ENCODE results near the gene ACSM2B.
A peak's percentile ranks its signal among the peaks of the same experiment; 100 is the strongest.
"Not testable (repeated sequence)": the region's sequence is repeated elsewhere in the genome, so short reads cannot be mapped to it uniquely, and the experiment has no call there.

The ACSM2B gene, protein sequence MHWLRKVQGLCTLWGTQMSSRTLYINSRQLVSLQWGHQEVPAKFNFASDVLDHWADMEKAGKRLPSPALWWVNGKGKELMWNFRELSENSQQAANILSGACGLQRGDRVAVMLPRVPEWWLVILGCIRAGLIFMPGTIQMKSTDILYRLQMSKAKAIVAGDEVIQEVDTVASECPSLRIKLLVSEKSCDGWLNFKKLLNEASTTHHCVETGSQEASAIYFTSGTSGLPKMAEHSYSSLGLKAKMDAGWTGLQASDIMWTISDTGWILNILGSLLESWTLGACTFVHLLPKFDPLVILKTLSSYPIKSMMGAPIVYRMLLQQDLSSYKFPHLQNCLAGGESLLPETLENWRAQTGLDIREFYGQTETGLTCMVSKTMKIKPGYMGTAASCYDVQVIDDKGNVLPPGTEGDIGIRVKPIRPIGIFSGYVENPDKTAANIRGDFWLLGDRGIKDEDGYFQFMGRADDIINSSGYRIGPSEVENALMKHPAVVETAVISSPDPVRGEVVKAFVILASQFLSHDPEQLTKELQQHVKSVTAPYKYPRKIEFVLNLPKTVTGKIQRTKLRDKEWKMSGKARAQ

GRCh38 chr16:20576145-20576544, at the start of gene ACSM2B:
ACSM2B (minus strand) TSS chr16:20576367; CDS start chr16:20564845, 11,522 bp downstream.
- not testable (repeated sequence) for DNase-seq

DNA sequence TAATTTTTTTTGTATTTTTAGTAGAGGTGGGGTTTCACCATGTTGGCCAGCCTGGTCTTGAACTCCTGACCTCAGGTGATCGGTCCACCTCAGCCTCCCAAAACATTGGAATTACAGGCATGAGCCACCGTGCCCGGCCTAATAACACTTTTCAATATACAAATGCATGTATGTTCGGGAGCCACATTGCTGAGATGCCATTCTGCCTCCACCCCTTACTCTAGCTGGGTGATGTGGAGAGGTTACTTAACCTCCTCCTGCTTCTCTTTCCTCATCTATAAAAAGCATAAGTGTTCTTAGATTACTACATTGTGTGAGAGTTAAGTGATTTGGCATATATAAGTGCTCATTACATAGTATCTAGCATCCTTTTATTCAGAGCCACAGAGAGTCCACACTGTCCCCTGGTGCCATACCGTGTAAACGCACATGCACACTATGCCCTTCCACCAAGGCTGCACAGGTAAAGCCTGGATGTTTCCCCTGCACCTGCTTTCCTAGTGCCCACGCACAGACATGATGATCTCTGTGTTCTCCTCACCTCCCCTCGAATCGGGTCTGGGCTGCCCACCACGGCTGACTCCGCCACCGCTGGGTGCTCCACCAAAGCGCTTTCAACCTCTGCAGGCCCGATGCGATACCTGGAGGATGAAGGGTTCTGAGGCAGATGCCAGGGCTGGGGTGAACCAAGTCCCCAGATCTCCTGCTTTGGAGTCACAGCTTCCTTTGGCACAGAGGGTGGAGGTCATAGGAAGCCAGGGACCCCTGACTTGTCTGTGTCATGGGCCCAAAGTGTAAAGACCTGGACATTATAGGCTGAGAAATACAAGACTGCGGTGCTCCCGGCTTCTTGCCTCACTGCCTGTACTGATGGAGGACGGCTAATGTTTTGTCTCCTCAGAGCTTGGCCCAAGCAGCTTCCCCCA, 49.0 kb upstream of the ACSM2B start:
- DNase-seq = no peak

DNA sequence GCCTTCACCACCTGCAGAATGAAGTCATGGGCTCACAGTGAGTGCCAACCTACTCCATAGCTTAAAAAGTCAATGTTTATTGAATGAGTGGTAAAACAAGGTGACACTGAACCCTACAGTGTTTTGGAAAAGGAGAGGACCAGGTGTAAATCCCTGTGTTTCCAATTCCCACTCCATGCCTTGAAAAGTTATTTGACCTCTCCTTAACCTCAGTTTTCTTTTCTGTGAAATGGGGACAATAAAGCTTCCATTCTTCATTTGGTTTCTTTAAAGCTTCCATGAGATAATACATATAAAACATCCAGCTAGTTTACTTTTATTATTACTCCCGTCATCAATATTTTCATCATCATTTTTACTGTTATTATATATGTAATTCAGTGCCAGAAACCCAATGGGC, 48.0 kb upstream of the ACSM2B start:
- no peak for DNase-seq

- no peak for DNase-seq
Observed at GRCh38 chr16:20622498-20622870, 46.3 kb upstream of the ACSM2B start.

- DNase-seq = no peak
Observed at GRCh38 chr16:20621406-20621805, 45.2 kb upstream of the ACSM2B start.

GRCh38 chr16:20620770-20621169, 44.6 kb upstream of the ACSM2B start:
- no peak for DNase-seq

DNA sequence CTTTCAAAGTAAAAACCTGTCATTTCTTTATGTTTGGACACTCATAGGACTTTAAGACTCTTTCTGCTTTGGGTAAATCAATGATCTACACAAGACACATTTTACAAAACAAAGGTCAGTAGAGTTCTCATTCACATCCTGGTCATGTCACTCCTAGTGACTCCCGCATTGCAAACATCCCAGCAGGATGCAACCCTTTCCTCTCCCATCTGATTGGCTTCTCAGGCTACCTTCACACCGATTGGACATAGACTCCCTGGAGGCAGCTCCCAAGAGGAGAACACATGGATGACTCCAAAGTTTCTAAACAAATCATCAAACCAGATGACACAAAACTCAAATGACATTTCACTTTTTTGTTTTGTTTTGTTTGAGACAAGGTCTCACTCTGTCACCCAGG, 43.8 kb upstream of the ACSM2B start:
- DNase-seq = no peak

DNA sequence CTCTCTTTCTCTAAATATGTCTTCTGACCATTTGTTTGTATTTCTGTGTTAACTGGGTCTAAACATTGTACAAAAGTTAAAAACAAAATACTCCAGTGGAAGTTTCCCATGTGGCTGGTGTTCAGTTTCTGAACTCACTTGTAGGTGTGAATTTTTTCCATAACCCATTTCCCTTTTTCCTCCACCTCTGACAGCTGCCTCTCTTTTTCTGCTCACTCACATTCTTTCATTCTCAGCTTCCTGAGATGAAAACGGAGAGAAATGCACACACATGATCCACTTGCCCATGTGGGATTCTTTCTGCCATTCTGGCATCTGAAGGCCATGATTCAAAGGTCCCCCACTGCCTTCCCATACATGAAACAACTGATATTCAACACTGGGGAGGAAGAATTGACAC, 41.1 kb upstream of the ACSM2B start:
- no peak for DNase-seq

DNA sequence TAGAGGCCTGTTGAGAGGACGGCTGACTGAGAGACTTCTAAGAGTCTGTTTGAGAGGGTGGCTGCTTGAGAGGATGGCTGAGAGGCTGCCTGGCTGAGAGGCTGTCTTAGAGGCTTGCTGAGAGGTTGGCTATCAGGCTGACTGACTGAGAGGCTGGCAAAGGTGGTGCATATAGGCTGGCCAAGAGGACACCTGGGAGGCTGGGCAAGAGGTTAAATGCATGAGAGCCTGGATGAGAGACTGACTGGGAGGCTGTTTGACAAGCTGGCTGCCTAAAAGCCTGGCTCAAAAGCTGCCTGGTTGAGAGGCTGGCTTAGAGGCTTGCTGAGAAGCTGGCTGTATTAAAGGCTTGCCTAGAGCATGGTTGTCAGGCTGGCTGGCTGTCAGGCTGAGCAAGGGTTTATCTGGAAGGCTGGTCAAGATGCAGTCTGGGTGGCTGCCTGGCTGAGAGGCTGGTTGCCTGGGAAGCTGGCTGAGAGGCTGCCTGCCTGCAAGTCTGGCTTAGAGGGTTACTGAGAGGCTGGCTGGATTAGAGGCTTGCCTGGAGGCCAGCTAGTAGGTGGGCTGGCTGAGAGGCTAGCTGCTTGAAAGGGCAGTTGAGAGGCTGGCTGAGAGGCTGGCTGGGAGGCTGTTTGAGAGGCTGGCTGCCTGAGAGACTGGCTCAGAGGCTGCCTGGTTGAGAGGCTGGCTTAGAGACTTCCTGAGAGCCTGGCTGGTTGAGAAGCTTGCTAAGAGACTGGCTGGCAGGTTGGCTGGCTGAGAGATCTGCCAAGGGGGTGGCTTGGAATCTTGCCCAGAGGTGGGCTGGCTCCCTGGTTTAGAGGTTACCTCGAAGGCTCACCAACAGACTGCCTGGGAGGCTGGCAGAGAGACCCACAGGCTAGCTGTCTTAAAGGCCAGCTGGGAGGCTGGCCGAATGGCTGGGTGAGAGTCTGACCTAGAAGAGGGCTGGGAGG, 38.3 kb upstream of the ACSM2B start:
- DNase-seq = no peak

DNA sequence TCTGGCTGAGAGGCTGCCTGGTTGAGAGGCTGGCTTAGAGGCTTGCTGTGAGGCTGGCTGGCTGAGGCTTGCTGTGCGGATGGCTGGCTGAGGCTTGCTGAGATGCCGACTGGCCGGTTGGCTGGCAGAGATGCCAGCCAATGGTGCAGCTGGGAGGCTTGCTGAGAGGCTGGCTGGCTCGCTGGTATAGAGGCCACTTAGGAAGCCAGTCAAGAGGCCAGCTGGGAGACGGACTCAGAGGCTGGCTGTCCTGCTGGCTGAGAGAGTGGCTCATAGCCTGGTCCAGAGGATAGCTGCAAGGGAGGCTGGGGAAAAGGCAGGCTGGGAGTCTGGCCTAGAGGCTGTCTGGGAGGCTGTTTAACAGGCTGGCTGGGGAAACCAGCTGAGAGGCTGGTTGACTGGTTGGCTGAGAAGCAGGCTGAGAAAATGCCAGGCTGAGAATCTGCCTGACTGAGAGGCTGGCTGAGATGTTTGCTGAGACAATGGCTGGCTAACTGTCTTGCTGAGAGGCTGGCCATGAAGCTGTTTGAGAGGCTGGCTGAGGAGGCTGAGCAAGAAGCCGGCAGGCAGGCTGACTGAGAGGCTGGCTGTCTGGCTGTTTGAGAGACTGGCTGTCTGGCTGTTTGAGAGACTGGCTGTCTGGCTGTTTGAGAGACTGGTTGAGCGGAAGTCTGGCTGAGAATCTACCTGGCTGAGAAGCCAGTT, 37.5 kb upstream of the ACSM2B start:
- DNase-seq = peak; percentile 1

DNA sequence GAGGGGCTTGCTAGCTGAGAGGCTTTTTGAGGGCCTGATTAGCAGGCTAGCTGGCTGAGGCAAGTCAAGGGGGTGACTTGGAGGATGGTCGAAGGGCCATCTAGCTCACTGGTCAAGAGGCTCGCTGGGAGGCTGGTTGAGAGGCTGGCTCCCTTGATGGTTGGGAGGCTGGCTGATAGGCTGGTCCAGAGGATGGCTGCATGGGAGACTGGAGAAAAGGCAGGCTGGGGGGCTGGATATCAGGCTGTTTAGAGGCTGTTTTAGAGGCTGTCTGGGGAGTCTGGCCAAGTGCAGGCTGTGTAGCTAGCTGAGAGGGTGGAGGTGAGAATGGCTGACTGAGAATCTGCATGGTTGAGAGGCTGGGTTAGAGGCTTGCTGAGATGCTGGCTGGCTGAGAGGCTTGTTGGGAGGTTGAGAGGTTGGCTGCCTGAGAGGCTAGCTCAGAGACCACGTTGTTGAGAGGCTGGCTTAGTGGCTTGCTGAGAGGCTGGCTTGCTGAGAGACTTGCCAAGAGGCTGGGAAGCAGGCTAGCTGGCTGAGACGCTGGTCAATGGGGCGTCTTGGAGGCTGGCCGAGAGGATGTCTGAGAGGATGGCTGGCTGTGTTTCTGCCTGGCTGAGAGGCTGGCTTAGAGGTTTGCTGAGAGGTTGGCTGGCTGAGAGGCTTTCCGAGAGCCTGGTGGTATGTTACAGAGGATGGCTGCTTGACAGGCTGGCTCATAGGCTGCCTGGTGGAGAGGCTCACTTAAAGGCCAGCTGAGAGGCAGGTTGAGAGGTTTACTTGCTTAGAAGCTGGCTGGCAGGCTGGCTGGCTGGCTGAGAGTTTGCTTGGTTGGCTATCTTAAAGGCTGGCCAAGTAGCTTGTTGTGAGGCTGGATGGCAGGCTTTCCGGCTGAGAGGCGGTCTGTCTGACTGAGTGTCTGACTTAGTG, 36.6 kb upstream of the ACSM2B start:
- DNase-seq = no peak

- DNase-seq = peak; percentile 21
Observed at GRCh38 chr16:20611975-20612481, 35.9 kb upstream of the ACSM2B start.

- DNase-seq = peak; percentile 44
Observed at GRCh38 chr16:20611350-20611902, 35.3 kb upstream of the ACSM2B start.

GRCh38 chr16:20610892-20611349, 34.8 kb upstream of the ACSM2B start:
- no peak for DNase-seq

GRCh38 chr16:20610211-20610891, 34.2 kb upstream of the ACSM2B start:
- DNase-seq = peak; percentile 88

DNA sequence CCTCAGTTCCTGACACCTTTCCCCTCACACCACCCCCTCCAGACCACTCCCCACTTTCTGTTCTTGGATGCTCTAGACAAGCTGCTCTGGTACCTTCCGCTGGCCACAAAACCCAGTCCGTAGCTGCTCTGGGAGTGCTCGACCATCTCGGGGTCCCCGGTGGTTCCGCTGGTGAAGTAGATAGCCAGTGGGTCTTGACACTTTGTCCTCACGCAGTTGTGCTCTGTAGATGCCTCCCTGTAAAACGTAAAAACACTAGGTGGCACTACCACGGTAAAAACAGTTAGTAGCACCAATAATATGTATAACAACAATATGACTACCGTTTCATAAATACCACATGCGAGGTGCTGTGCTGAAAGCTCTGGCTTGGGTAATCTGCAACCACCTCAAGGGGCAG, 26.0 kb upstream of the ACSM2B start:
- peak; percentile 10 for DNase-seq

DNA sequence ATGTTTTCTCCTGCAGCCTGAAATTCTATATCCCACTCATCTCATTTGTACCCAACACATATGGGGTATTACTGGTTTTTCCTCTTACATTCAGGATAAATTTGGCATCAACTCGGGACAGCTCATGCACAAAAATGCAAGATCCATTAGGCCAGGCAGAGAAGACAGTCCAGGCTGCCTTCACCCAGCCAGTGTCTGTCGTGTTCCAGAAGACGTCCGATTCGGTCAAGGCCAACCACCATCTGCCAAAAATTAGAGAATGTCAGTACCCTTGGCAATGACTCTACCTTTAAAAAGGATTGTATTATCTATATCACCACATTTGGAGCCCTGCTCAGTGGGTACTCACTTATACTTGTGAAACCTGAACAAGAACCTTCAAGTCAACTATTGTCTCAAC, 23.3 kb upstream of the ACSM2B start:
- not testable (repeated sequence) for DNase-seq

DNA sequence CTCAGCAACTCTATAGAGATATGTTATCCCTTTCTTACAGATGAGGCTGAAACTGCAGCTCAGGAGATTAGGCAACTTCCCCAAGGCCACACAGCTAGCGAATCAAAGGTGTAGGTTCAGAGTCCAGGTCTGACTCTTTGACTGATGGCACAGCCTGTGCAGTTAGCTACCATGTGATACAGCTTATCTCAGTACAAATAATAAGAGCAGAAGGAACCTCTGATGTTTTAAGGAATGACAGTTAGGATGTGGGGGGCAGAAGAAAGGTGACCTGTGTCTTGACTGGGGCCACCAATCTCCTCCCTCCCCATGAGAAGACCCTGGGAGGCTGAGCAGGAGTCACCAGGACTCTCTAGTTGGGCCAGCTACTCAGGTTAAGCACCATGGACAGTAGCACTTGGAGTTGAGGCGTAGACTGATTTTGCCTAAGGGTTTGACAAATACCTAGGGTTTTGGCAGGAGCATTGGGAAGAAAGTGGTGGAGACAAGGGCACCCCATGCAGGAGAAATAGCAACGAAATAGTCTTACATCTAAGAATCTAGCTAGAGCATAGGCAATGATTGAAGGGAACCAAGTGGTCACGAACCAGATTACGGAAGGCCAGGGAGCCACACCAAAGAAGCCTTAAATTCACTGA, 22.8 kb upstream of the ACSM2B start:
- DNase-seq = no peak

DNA sequence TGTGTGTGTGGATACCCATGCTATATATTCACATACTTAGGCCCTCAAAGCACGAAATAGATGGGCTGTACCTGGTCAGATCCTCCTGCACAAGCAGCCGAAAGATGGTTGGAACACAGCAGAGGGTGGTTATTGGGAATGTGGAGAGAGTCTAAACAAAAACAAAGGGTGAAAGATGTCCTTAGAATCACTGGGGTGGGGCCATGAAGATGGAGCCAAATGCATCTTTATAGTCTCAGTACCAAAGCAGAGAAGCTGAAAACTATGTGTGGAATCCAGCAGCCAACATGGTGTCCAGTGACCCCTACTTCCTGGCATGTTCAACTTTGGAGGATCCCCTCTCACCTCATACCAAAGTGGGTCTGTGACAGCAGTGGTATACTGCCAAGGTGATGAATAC, 19.5 kb upstream of the ACSM2B start:
- not testable (repeated sequence) for DNase-seq

All from DMS153 (cell line).